GM18870 (cell line): ENCODE results near the gene SLFN12L.
"Not testable (repeated sequence)": the region's sequence is repeated elsewhere in the genome, so short reads cannot be mapped to it uniquely, and the experiment has no call there.

Source experiments
- ATAC-seq: cut with Tn5 transposase; IDR thresholded peaks from one replicate; pipeline ENCODE4 v1.9.1; 2021; ENCODE audit warnings: moderate library complexity; ENCODE audit not compliant: unreplicated experiment

The SLFN12L gene

GRCh38 chr17:35537601-35538141 lies at the start of gene SLFN12L:
TSS of gene SLFN12L (minus strand) at chr17:35537678. CDS start at chr17:35522364, 15,314 bp downstream.
- no peak for ATAC-seq

GRCh38 chr17:35586569-35587073 lies 49.1 kb upstream of the SLFN12L start:
- ATAC-seq: no peak

DNA sequence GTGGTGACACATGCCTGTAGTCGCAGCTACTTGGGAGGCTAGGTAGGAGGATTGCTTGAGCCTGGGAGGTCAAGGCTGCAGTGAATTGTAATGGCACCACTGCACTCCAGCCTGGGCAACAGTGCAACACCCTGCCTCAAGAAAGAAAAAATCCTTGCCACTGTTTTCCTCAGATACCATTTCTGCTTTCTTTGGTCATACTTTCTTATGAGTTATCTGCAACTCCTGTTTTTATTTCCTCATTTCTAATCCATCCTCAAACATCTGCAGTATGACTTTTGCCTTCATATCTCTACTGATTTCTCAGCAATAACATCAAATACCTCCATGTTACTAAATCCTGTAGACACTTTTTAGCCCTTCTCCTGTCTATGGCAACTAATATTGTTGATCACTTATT lies 46.6 kb upstream of the SLFN12L start:
- ATAC-seq: no peak

DNA sequence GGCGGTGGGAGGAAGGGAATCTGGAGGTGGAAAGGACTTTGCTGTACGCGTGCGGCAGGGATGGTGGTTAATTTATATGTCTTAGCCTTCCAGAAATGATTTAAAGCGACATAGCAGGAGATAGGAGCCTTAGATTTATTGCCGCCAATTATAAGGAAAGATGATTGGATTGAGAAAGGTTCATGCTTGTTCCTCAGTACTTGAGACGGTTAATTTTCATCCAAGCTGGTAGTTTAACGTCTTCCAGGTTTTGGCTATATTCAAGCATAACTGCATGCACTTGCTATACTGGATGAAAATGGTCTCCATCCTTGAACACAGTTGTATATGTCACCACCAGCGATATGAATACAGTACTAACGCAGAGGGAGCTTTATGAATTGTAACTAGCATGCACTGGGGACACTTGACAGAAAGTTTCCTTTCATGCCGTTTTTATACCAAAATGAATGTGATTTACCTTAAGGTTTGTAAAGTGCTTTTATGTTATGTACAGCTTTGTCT lies 41.5 kb upstream of the SLFN12L start:
- no peak for ATAC-seq

DNA sequence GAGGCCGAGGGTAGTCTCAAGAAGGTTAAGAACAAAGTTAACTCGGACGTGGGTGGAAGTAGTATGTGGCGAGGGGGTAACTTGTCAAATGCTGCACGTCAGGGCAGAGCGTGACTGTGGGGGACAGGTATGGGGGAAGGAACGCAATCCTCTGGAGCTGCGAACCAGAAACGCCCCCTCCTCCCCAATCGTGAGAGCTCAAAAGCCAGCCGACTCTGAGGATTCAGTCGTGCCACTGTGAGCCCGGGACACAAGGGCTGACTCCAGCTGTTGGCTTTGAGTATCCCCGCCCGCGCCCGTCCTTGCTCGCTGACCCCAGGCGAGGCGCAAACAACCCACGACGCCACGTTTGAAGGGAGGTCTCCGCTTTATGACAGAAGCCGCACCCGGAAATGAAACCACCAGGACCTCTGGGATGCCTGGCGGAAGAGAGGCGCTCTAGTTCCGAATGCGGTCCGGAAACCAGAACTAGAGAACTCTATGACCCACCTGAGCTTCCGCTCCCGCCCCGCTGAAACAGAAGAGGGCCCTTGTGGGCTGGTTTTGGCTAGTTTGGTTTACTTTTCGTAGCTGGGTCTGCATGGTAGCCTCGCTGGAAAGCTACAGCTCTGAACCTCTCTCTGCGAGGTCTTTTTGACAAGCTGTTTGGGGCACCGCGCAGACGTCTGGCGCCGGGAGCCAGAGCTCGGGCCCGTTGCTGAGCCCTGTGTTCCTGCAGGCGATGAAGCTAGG lies 40.9 kb upstream of the SLFN12L start, which contains the start of gene PEX12:
Gene PEX12 (minus strand): TSS at position 375 of the 732 bp plus-strand sequence. CDS start 550 bp downstream, outside the sequence.
- ATAC-seq: no peak

DNA sequence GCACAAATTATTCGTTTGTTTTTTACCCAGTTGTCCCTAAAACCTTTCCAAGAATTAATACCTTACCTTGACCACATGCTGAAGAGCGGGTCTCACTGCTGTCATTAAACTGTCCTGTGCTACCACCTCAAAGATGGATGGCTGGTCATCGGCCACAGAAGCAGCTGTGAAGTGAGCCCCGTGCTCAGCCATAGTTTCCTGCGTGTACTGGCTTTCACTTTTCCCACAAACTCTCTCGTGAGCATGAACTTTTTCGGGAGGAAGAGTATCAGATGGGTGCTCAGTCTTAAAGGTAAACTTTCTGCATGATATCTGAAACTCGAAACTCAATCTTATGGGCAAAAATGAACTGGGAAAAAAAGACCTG lies 40.3 kb upstream of the SLFN12L start:
- ATAC-seq: no peak

DNA sequence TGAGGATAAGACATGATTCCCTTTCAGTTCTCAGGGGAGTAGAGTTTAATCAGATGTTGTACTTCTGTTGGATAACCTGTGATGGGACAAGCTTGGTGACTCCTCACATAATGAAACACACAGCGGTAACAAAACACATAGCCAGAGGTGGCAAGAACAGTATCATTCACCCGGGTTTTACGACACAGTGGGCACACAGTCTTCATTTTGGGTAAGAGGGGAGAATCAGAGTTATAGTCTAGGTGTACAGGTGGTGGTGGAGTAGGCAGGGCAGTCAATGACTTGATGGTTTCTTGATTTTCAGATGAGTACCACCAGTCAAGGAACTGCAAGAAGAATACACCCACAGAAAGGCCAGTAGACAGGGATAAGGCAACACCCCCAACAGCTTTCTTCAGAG lies 38.3 kb upstream of the SLFN12L start:
- no peak for ATAC-seq

- no peak for ATAC-seq
Observed at GRCh38 chr17:35569405-35569804, 31.9 kb upstream of the SLFN12L start.

DNA sequence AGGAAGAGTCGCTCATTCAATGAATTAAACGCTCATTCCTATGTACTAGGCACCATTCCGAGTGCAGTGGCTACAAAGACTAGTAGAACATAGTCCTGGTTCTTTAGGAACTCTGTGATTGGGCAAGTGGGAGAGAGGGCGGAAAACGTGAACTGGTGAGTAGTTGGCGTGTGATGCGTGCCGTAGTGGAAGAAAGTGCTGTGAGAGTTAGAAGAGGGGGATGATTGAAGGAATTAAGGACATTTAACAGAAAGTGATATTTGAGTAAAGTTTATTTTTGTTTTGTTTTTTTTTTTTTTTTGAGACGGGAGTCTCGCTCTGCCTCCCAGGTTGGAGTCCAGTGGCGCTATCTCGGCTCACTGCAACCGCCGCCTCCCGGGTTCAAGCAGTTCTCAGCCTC lies 31.1 kb upstream of the SLFN12L start:
- no peak for ATAC-seq

DNA sequence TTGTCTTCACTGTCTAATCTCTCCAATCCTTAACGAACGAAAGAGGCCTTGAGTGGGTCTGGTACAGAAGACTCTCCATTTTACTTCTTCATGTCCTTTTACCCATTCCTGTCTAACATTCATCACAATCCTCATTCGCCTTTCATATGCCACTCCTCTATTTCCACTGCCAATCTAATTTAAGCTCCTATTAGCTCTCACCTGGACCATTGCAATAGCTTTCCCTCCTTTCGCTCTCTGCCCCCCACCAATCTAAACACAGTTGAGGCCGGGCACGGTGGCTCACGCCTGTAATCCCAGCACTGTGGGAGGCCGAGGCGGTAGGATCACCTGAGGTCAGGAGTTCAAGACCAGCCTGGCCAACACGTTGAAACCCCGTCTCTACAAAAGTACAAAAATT lies 29.5 kb upstream of the SLFN12L start:
- ATAC-seq: no peak

GRCh38 chr17:35563181-35563580 lies 25.7 kb upstream of the SLFN12L start:
- ATAC-seq: not testable (repeated sequence)

DNA sequence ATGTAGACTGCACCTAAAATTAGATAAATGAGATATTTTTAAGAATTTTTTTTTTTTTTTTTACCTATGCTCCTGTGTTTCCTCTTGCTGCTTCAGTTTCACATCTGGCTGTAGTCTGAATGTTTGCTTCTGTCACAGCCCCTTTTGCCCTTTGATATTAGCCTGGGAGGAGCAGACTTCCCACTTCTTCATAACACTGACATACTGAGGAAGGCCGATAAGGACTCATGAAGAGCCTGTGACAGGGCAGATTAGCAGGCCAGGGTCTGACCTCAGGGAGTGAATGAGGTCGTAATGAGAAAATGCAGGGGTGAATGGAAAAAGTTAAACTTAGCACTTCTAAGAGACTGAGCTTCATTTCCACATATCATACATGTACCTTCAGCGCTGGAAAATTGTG lies 23.2 kb upstream of the SLFN12L start, which contains the start of gene SLFN14:
Gene SLFN14 (minus strand): TSS at position 117 of the 400 bp plus-strand sequence. CDS start 2,757 bp downstream, outside the sequence.
- ATAC-seq: no peak

DNA sequence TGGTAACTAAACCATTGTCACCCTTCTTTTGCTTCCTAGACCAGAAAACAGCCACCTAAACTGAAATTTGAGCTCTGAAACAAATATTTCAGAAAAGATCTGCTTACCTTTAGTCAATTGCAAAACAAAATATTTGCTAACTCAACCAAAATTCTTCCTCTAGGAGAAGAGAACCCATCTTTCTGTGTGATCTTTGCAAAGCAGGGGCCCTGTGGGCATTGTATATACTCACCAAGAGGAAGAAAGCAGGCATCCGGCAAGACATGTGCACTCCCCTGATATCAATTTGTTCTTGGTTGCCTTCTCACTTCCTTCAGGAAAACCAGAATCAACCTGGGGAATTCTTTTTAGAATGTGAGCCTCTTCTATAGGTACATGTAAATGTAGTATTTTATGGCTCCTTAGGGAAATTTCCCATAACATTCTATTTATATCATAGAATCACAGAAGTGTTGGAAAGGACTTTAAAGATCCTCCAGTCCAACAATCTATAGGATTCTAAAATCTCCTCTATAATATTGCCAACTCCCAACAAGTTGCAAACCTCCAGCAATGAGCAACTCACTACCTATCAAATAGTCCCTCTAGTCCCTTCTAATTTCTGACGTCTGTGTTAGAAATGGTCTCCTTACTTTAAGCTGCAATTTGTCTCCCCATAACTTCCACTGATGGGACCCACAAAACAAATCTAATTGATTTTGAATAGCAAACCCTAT lies 22.2 kb upstream of the SLFN12L start:
- ATAC-seq: no peak

DNA sequence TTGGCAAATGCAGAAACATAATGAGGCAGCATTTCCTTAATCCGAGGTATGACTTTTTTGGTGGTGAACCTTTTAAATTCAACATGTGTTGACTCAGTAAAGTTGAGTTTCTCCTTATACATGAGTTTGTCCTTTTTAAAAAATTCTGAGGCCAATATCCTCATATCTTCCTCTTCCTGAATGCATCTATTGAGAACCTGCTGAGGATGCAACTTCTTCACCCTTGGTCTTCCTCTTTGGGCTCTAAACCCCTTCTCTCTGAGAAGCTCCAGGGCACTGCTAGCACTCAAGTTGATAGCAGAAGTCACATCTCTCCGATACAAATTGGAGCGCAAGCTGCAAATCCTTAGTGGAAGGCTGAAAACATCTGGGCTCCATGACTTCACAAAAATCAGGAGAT lies 19.9 kb upstream of the SLFN12L start:
- no peak for ATAC-seq

DNA sequence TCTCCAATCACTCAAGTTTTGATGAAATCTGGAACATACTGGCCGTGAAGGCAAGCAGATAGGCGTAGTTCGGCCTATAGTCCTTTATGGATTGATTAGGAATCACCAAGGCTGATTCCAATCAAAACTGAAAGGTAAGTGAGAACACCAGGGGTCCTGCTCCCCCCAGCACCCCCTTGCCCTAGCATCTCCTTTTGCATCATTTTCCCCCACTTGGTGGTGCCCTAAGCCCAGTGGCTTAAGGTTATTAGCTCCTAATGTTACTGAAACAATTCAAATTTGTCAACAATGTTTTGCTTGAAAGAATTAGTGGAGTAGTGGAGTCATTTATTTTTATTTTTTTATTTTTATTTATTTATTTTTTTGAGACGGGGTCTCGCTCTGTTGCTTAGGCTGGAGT lies 18.2 kb upstream of the SLFN12L start:
- ATAC-seq: no peak

GRCh38 chr17:35554668-35555067 lies 17.2 kb upstream of the SLFN12L start:
- no peak for ATAC-seq

DNA sequence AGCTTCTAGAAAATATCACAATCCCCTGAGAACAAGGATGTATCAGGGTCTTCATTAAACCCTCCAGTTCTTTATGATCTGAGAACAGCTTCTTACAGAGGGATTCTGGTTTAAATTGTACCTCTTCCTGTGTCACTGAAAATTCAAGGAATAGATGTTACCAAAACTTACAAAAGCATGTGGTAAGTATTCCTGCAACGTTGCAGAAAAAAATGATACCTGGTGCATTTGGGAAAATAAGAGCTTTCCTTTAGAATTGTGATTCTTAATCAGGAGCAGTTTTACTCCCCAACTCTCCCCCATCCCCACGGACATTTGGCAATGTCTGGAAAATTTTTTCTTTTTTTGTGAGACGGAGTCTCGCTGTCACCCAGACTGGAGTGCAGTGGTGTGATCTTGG lies 15.8 kb upstream of the SLFN12L start:
- no peak for ATAC-seq

- ATAC-seq: no peak
Observed at GRCh38 chr17:35548978-35549377, 11.5 kb upstream of the SLFN12L start.

GRCh38 chr17:35548208-35548810 lies 10.8 kb upstream of the SLFN12L start:
- ATAC-seq: no peak

DNA sequence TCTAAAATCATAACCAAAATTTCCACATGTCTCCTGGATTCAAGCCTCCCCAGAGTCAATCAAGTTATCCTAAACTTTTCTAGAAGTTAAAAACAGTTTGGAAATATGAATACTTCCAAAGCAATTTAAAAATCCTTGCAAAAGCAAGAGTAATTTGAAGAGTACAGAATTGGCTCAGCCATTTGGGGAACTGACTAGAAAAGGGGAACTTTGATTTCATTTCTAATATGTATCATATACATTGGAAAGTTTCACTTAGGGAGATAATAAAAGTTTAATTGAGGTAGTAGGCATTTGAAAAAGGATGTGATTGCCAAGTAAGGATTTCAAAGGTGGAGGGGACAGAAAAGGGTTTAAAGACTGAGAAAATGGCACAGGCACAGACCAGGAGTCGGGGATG lies 9.0 kb upstream of the SLFN12L start:
- no peak for ATAC-seq

- ATAC-seq: no peak
Observed at GRCh38 chr17:35545150-35545549, 7.7 kb upstream of the SLFN12L start.
